RWPE2 (cell line): ENCODE measurements around the gene RAB17.

Experiments used
- ATAC-seq: fragments of 200-7000 bp; cut with Tn5 transposase; 3 replicates; pipeline ENCODE4 v1.9.1; 2021; ENCODE audit warnings: low read depth
- DNase-seq: peaks from one replicate; pipeline ENCODE4 v3.0.0-alpha.2; 2020; ENCODE audit warnings: low spot score
- H3K27ac ChIP-seq: fragments of 450-650 bp; 2 replicates; pipeline ENCODE4 v1.5.1; 2017; ENCODE audit warnings: mild to moderate bottlenecking; ENCODE audit not compliant: poor library complexity, severe bottlenecking
- H3K27me3 ChIP-seq: fragments of 250-450 bp; sonication (Bioruptor Pico); 2 replicates; pipeline ENCODE4 v1.5.1; 2021; ENCODE audit warnings: mild to moderate bottlenecking, moderate library complexity; ENCODE audit not compliant: insufficient read depth, poor library complexity, severe bottlenecking
- H3K36me3 ChIP-seq: fragments of 250-450 bp; sonication (Bioruptor Pico); 2 replicates; pipeline ENCODE4 v1.5.1; 2020; ENCODE audit warnings: low read depth, mild to moderate bottlenecking, moderate library complexity
- H3K4me1 ChIP-seq: fragments of 250-450 bp; sonication (Bioruptor Pico); 2 replicates; pipeline ENCODE4 v1.5.1; 2021; ENCODE audit warnings: mild to moderate bottlenecking, moderate library complexity; ENCODE audit not compliant: insufficient read depth, poor library complexity, severe bottlenecking
- H3K4me3 ChIP-seq: fragments of 250-450 bp; sonication (Bioruptor Pico); 2 replicates; pipeline ENCODE4 v1.5.1; 2021; ENCODE audit warnings: mild to moderate bottlenecking, moderate library complexity; ENCODE audit not compliant: severe bottlenecking
- H3K9me3 ChIP-seq: fragments of 250-450 bp; sonication (Bioruptor Pico); 2 replicates; pipeline ENCODE4 v1.5.1; 2021; ENCODE audit warnings: mild to moderate bottlenecking, moderate library complexity; ENCODE audit not compliant: severe bottlenecking
- TF ChIP-seq, protein P1 (sequence below): fragments of 450-650 bp; IDR thresholded peaks from one replicate; pipeline ENCODE4 v1.5.1; 2017; ENCODE audit warnings: mild to moderate bottlenecking, moderate library complexity; ENCODE audit not compliant: poor library complexity, severe bottlenecking

RAB17 gene

DNA sequence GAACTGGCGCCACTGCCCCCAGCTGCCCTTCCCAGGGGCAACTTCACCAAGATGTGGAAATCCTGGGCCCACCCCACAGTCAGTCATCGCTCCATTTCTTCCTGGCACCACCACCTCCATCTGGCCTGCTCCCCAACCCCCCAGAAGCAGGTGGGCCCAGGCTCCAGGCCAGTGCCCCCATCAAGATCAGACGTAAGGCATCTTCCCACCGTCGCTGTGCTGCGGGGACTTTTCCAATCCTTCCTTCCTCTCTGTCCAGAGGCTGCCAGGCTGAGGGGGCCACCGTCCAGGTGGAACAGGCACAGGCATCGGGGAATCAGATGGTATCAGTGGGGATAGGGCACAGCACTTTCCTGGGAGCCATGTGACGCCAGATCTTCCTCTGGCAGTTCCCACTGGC is 16.1 kb downstream of the RAB17 start:
- Histone ChIP-seq H3K27me3 (no peaks in the 10 kb centered on the region), H3K9me3 (no peaks in the 10 kb centered on the region), H3K4me3 (no peak overlapping the region), H3K36me3 (no peaks in the 10 kb centered on the region), H3K27ac (peak overlapping the region; percentile 52), H3K4me1 (peaks cover 19% of the 10 kb centered on the region)
- no peak for DNase-seq
- ATAC-seq = no peak
- TF ChIP-seq, protein P1, sequence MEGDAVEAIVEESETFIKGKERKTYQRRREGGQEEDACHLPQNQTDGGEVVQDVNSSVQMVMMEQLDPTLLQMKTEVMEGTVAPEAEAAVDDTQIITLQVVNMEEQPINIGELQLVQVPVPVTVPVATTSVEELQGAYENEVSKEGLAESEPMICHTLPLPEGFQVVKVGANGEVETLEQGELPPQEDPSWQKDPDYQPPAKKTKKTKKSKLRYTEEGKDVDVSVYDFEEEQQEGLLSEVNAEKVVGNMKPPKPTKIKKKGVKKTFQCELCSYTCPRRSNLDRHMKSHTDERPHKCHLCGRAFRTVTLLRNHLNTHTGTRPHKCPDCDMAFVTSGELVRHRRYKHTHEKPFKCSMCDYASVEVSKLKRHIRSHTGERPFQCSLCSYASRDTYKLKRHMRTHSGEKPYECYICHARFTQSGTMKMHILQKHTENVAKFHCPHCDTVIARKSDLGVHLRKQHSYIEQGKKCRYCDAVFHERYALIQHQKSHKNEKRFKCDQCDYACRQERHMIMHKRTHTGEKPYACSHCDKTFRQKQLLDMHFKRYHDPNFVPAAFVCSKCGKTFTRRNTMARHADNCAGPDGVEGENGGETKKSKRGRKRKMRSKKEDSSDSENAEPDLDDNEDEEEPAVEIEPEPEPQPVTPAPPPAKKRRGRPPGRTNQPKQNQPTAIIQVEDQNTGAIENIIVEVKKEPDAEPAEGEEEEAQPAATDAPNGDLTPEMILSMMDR = no peak

DNA sequence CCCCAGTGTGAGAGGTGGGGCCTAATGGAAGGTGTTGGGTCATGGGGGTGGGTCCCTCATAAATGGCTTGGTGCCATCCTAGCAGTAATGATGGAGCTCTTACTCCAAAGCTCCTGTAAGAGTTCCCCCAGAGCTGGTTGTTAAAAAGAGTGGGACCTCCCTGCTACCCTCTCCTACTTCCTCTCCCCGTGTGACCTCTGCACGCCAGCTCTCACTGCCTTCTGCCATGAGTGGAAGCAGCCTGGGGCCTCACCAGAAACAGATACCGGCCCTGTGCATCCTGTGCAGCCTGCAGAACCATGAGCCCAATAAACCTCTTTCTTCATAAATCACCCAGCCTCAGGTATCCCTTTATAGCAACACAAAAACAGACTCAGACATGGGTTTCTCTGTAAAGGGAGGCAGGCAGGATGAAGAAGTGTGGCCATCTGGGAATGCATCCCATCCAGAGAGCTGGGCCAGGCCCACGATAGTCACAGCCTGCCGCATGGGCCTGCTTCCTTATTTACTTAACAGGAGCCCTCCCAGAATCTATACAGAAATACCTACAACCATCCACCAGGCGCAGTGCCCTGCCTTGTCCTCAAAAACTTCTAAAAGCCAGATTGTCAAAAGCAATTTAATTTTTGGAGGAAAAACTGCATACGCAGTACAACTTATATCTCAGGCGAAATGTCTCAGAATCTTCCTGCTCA is 16.7 kb downstream of the RAB17 start:
- H3K9me3 ChIP-seq = no peaks in the 10 kb centered on the region
- ATAC-seq (no peak), DNase-seq (peak; percentile 26)
- H3K36me3 ChIP-seq = no peaks in the 10 kb centered on the region
- peak overlapping the region; percentile 52 for H3K27ac ChIP-seq
- no peaks in the 10 kb centered on the region for H3K27me3 ChIP-seq
- H3K4me3 ChIP-seq = no peak overlapping the region
- H3K4me1 ChIP-seq = peaks cover 19% of the 10 kb centered on the region
- TF ChIP-seq, protein P1 = no peak

DNA sequence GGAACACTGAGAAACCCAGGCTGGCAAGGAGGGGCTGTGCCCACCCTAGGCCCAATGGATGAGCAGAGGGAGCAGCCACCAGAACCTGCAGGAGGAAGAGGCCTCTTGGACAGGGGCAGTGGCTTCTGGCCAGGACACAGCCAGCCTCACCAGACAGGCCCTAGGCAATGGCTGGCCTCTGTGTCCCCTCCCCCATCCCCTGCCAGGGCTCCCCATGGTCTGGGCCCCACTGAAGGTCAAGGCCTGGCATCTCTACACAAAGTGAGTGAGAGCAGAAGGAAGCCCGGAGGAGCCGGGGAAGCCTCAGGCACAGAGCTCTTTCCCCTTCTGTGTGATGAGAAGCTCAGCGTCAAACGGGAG is 17.8 kb downstream of the RAB17 start:
- TF ChIP-seq, protein P1 = no peak
- H3K36me3 ChIP-seq = no peaks in the 10 kb centered on the region
- H3K27me3 ChIP-seq = no peaks in the 10 kb centered on the region
- no peak overlapping the region for H3K27ac ChIP-seq
- no peaks in the 10 kb centered on the region for H3K9me3 ChIP-seq
- no peak overlapping the region for H3K4me3 ChIP-seq
- H3K4me1 ChIP-seq = peaks cover 19% of the 10 kb centered on the region
- ATAC-seq = no peak
- no peak for DNase-seq

DNA sequence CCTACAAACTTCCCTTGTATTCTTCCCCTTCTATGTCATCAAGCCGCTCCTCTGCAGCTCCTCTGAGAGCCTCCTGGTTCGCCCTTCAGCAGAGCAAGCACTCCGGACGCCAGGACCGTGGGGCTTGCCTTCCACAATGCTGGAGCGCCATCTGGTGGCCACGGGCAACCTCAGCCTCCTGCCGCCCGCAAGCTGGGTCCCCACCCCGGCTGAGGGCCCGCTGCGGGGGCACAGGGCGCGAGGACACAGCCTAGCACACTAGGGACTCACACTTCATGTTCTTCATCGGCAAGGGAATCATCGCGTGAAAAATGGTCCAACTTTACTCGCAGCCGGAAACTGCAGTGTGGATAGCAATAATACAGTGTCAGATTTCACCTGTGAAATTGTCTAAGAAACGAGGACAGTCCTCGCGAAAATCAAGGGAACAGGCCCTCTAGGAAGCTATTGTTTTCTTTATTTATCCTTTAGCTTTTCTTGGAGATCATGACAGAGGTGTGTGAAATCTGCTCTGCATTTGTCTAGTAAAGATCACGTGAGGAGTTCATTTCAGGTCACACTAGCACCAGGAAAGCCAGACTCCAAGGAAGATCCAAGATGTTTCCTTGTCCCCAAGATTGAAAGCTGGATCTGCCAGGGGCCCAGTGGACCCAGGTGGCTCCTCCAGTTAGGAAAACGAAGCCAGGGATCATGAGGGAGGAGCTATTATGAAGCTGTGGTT is 18.4 kb downstream of the RAB17 start:
- Histone ChIP-seq H3K36me3 (no peaks in the 10 kb centered on the region), H3K9me3 (no peaks in the 10 kb centered on the region), H3K4me3 (no peak overlapping the region), H3K27me3 (no peaks in the 10 kb centered on the region), H3K4me1 (peaks cover 19% of the 10 kb centered on the region), H3K27ac (no peak overlapping the region)
- ATAC-seq = peak; percentile 87
- TF ChIP-seq, protein P1 = peak; percentile 97
- peak; percentile 88 for DNase-seq

DNA sequence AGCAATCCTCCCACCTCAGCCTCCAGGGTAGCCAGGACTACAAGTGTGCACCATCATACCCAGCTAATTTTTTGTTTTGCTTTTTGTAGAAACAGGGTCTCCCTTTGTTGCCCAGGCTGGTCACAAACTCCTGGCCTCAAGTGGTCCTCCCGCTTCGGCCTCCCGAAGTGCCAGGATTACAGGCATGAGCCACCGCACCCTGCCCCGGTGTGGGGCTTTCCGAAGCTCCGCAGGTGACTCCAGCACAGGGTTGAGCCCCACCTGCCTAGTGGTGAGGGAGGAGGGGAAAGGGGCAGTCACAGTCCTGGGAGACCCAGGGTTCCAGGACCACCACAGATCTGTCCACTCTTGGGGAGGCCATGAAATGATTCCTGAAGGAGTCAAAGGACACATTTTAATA is 19.0 kb downstream of the RAB17 start:
- Histone ChIP-seq H3K36me3 (no peaks in the 10 kb centered on the region), H3K9me3 (no peaks in the 10 kb centered on the region), H3K4me1 (peaks cover 19% of the 10 kb centered on the region), H3K27me3 (no peaks in the 10 kb centered on the region), H3K27ac (no peak overlapping the region), H3K4me3 (no peak overlapping the region)
- no peak for DNase-seq
- ATAC-seq = no peak
- TF ChIP-seq, protein P1 = no peak
